ENCODE data around the gene SNX3.
A peak's percentile ranks its signal among the peaks of the same experiment; 100 is the strongest.
"Not testable (repeated sequence)": the region's sequence is repeated elsewhere in the genome, so short reads cannot be mapped to it uniquely, and the experiment has no call there.

SNX3 gene

DNA sequence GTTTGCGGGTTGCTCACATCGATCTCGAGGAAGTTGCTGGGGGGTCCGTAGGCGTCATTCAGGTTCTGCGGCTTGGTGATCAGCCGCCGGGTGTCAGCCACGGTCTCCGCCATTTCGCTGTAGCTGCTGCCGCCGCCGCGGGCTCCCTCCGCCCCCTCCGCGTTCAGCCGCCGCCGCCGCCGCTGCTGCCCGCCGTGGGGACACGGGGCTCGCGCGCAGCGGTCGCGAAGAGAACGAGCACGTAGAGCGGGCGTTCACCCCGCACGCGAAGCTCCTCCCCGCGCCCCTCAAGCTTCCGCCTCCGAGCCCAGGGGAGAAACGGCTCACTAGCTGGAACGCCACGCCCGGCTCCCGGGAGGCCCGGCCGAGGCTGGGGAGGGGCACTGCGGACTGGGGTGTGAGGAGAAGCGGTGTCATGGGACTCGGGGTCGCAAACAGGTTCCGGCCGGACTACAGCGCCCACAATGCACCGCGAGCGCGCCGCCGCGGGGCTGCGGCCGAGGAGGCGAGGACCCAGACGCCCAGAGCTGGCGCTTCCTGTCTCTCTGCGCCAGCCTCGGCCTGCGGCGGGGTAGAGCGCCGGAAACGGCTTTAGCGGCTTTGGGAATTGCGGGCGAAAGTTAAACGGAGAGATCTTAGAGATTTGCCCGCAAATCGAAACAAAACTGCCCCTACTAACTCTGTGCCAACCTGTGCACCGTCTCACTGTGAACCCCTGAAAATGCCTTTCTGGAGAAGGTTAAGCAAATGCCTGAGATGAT lies at the start of gene SNX3:
Gene SNX3 (minus strand): TSS at position 232 of the 761 bp plus-strand sequence. CDS start 119 bp downstream, at position 113.
- peak; percentile 96 for DNase-seq

DNA sequence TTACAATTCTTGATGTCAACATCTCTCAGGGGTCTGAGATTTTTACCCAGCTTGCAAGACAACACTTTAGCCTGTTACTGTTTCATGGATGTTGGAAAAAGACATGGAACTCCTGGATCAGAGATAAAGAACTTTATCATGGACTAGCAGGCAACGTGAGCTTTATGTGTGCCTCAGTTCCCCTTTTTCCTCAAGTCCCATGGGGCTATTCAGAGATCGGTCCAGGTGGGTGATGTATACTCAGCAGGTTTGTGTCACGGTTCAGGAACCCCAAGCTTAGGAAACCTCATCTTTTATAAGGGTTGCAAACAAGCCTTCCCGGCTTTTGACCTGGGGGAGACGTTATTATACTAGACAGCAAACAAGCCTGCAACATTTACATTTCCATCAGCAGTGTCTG lies 49.0 kb upstream of the SNX3 start:
- no peak for DNase-seq

DNA sequence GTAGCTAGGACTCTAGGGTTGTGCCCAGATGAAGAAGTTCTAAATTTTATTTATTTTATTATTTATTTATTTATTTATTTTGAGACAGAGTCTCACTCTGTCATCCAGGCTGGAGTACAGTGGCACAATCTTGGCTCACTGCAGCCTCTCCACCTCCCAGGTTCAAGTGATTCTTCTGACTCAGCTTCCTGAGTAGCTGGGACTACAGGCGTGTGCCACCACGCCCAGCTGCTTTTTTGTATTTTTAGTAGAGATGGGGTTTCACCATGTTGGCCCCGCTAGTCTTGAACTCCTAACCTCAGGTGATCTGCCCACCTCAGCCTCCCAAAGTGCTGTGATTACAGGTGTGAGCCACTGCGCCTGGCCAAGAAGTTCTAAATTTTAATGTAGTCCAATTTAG lies 47.8 kb upstream of the SNX3 start:
- not testable (repeated sequence) for DNase-seq

DNA sequence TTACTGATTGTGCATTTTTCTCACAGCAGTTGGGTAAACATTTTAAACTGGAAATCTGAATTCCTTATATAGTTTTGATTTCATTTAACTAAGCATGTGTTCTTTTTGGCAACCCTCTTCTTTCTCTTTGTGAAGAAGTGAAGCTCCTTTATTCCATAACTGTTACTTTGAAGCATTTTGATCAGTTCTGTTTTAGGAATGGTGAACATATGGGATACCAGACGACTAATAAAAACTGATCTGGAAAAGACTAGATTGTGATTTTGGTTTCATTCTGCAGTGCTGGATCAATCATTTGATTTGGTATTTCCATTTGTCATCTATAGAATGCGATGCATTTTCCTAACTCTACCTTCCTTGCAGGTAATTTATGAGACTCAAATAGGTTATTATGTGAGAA lies 43.8 kb upstream of the SNX3 start:
- no peak for DNase-seq

DNA sequence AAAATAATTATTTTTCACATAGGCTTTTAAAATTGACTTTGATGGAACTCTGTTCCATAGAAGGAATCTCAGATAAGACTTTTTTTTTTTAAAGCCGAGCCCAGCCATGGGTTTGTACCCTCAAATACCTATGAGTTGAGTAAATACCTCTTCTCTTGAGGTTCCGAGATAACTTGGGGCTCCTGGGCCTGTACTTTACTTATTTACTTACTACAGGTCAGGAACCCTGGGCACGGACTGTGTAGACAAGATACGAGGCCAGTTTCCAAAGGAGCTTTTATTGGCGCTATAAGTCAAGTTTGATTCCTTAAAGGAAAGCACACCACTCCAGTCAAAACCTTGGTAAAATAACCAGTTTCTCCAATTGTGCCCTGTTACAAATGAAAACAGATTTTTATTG lies 41.5 kb upstream of the SNX3 start:
- DNase-seq = no peak

DNA sequence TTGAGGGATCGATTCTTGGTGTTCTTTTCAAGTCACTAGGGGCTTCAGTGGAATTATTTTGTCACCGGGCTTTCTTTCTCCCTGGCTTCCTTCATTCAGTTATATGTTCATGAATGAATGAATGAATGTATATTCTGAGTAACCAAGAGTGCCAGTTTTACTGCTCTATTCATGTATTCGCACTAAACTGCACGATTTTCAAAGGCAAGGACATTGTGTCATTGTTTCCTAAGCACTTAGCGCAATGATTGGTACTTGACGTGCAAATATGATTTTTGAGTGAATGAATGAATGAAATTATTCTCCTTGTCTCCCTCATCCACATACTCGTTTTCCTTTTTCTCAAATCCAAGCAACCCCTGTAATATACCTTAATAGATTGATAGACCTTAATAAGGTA lies 34.8 kb upstream of the SNX3 start:
- no peak for DNase-seq

DNA sequence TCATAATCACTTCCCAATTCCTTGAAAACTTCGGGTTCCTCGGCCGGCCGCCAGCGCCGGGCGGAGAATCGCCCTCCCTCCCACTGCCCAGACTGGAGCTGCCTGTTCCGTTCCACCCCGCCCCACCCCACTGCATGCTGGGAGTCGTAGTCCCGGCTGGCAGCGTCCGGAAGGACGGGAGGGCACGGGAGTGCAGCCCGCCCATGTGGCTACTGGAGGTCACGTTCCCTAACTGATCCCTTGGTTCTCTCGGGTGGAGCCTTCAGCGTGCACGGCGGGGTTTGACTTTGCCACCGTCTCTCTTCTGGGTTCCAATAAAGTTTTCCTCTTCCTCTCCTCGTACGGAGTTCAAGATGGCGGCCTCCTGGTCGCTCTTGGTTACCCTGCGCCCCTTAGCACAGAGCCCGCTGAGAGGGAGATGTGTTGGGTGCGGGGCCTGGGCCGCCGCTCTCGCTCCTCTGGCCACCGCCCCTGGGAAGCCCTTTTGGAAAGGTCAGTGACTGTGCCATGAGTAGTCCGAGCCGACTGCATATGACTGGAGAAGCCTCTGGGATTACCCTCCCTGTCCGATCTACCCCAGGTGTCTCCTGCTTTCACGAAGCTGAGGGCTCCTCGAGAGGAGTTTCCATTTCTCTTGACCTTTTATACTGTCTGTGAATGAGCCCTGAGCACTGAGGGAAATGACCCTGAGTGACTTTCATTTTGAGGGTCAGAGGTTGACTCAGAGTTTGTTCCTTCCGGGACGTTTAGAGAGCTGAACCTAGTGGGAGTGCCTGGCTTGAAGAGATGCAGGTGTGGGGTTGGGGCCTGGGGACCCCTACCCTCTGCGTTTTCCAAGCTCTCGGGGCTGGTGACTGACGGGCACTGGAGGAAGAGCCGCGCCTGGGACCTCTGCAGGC lies 34.1 kb upstream of the SNX3 start, which contains the start of gene AFG1L:
Gene AFG1L (plus strand): TSS at position 328 of the 899 bp plus-strand sequence. CDS start 26 bp downstream, at position 354.
- peak; percentile 97 for DNase-seq

DNA sequence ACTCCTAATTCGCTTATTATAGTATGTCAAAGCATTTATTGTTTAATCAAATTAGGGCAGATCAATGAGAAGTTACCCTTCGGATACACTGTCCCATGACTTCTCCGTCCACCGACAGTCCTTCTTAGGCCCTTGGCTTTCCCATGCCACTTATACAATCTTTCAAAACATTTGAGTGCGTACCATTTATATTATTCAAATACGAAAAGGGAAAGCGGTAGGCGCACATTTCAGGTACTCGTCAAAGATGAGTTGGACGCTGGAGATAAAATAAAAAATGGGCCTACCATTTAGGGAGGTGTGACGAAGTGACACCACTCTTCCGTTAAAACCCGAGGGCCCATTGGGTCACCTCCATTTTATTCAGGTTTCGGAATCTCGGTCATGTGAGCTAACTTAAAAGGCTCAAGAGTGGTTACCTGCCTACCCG lies 33.5 kb upstream of the SNX3 start:
- DNase-seq = no peak

DNA sequence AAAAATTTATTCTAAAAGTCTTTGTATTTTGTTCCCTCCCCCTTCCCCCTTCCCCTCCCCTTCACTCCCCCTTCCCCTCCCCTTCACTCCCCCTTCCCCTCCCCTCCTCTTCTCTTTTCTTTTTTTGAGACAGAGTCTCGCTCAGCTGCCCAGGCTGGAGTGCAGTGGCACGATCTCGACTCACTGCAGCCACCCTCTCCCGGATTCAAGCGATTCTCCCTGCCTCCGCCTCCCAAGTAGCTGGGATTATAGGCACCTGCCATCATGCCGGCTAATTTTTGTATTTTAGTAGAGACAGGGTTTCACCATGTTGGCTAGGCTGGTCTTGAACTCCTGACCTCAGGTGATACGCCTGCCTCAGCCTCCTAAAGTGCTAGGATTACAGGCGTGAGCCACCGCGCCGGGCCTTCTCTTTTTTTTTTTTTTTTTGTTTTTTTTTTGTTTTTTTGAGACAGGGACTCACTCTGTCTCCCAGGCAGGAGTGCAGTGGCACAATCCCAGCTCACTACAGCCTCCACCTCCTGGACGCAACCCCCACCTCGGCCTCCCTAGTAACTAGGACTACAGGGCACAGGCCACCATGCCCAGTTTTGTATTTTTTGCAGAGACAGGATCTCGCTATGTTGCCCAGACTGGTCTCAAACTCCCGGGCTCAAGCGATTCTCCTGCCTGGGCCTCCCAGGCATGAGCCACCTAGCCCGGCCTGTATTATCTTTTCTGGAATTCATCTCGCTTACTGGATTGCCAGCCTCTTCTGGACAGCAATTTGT lies 32.9 kb upstream of the SNX3 start:
- DNase-seq = no peak

DNA sequence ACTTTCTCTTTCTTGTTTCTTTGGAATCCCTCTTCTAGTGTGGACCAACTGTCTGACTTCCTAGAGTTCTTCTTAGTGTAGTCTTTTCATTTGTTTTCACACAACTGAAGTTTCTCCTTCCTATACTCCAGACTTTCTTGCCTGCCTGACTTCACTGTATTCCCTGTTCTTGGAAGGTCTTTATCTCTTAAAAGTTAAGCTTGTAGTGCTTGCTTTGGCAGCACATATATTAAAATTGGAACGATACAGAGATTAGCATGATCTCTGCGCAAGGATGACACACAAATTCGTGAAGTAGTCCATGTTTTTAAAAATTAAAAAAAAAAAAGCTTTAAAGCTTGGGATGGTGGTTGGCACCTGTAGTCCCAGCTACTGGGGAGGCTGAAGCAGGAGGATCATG lies 31.7 kb upstream of the SNX3 start:
- not testable (repeated sequence) for DNase-seq

DNA sequence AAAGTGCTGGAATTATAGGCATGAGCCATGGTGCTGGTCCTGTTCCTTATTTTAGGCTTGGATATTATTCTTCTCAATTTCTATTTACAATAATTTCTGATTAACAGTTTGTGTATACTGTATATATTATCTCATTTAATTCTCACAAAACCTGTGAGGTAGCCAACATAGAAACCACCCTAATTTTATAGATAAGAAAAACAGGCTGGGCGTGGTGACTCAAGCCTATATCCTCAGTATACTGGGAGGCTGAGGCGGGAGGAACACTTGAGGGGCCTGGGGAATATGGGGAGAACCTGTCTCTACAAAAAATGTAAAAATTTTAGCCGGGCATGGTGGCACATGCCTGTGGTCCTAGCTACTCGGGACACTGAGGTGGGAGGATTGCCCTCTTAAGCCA lies 30.3 kb upstream of the SNX3 start:
- DNase-seq = no peak

DNA sequence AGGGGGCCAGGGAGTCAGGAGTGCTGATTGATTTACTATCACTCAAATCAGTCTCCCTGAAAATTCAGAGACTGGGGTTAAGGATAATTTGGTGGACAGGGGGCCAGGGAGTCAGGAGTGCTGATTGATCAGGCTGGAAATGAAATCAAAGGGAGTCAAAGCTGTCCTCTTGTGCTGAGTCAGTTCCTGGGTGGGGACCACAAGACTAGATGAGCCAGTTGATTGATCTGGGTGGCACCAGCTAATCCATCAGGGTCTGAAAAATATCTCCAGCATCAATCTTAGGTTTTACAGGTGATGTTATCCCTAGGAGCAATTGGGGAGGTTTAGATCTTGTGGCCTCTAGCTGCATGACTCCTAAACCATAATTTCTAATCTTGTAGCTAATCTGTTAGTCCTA lies 27.9 kb upstream of the SNX3 start:
- DNase-seq = peak; percentile 17

DNA sequence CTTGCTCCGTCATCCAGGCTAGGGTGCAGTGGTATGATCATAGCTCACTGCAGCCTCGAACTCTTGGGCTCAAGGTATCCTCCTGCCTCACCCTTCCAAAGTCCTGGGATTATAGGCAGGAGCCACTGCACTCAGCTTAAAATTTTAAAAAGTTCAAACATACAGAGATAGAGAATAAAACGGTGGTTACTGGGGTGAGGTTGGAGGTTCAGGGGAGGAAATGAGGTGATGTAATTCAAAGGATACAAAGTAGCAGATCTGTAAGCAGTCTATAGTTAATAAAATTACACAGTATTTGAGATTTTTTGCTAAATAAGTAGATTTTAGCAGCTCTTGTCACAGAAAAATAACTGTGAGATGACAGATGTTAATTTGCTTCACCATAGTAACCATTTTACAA lies 26.5 kb upstream of the SNX3 start:
- DNase-seq = peak; percentile 17

DNA sequence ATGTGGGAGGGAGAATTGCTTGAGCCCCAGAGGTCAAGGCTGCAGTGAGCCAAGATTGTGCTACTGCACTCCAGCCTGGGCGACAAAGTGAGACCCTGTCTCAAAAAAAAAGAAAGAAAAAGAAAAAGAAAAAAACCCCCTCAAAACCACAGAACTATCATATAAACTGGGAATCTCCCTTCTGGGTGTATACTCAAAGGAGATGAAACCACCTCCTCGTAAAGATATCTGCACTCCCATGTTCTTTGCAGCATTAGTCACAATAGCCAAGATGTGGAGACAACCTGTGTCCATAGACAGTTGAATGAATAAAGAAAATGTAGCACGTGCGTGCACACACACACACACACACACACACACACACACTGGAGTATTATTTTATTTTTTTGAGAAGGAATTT lies 25.5 kb upstream of the SNX3 start:
- DNase-seq = peak; percentile 17

DNA sequence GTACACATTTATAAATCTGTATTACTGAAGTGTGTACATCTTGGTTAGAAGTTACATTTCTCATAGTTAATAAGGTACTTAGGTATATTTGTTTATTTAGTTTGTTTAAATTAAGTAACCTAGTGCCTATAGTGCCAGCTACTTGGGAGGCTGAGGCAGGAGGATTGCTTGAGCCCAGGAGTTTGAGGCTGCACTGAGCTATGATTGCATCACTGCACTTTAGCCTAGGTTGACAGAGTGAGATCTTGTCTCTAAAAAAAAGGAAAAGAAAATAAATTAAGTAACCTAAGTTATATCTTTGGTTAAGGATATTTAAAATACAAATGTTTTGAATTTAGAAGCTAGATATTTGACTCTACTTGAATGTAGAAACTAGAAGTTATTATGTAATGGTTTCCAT lies 24.5 kb upstream of the SNX3 start:
- DNase-seq = no peak

DNA sequence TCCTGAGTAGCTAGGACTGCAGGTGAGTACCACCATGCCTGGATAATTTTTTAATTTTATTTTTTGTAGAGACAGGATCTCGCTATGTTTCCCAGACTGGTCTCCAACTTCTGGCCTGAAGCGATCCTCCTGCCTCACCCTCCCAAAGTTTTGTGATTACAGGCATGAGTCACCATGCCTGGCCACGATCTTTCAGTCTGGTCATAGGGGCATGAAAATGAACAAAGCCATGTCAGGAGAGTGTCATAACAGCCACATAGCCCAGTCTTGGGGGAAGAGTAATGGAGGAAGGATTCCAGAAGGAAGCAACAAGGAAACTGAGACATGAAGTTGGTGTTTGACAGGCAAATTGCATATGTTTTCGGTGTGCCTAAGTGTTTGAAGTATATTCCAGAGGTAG lies 17.0 kb upstream of the SNX3 start:
- DNase-seq = no peak

DNA sequence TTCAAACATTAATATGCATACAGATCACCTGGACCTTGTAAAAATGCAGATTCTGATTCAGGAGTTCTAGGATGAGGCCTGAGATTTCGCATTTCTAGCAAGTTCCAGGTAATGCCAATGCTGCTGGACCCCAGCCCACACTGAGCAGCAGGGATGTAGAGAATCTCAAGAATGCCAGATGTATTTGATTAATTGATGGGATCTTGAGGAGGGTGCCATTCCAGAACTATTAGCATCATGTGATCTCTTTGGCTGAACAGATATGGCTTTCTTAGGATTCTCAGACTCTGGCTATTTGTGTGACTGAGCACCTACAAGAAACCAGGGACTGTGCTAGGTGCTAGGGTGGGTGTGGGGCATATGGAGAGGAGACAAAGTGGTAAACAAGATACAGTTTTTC lies 16.5 kb upstream of the SNX3 start:
- DNase-seq = no peak

DNA sequence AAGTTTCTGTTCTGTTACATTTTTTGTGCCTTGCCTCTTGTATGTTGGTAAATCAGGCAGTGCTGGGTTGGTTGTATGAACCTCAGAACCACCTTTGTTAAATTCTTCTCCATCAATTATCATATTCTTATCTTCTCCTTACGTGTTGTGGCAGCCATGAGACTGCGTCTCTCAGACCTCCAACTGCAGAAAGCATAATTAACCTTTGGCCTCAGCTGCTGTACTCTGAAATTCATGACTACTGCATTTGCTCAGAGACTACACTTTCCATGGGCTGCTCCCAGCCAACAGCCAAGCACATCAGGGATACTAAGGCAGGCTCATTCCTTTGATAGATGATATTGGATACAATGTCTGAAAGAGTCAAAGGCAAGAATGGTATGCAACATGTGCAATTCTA lies 15.1 kb upstream of the SNX3 start:
- no peak for DNase-seq

DNA sequence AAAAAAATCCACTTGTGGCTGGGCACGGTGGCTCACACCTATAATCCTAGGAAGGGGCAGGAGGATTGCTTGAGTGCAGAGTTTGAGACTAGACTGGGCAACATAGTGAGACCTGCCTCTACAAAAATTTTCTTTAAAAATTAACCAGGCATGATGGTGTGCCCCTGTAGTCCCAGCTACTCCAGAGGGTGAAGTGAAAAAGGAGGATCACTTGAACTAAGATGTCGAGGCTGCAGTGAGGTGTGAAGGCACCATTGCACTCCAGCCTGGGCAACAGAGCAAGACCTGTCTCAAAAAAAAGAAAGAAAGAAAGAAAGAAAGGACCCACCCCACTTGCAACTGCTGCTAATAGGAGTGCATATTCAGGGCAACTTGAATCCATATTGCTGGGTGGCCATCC lies 13.7 kb upstream of the SNX3 start:
- DNase-seq = no peak

DNA sequence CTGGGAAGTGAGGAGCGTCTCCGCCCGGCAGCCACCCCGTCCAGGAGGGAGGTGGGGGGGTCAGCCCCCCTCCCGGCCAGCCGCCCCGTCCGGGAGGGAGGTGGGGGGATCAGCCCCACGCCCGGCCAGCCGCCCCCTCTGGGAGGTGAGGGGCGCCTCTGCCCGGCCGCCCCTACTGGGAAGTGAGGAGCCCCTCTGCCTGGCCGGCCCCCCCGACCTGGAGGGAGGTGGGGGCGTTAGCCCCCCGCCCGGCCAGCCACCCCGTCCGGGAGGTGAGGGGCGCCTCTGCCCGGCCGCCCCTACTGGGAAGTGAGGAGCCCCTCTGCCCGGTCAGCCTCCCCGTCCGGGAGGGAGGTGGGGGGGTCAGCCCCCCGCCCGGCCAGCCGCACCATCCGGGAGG lies 9.1 kb upstream of the SNX3 start:
- DNase-seq = not testable (repeated sequence)

DNA sequence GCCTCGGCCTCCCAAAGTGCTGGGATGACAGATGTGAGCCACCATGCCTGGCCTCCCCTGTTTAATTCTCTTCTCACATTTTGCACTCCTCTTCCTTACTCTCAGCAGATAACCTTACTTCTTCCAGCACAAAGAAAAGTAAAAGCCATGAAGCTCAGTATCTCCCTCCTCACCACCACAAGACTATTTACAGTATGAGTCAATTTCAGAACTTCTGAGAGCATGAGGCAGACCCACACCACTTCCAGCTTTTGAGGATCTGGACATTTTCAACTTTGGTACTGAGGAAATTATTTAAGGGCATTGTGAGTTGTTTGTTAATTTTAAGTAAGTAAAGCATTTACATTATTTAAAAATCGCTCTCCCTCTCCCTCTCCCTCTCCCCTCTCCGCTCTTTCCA lies 8.0 kb upstream of the SNX3 start:
- DNase-seq = no peak

DNA sequence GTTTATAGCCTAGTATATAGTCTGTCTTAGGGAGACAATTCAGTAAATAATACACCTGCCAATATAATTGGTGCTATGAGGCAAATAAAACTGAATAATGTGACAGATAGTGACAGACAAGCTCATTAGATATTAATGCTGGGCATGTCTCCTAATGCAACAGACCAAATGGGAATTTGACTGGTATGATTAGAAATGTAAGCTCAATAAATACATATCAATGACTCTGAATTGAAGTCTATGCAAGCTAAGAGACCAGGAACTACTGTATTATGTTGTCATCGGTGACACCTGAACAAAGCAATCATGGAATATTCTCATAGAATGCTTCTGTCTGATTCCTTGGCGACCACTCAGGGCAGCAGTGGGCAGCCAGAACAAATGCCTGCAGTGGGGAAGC lies 2.5 kb upstream of the SNX3 start:
- no peak for DNase-seq

DNA sequence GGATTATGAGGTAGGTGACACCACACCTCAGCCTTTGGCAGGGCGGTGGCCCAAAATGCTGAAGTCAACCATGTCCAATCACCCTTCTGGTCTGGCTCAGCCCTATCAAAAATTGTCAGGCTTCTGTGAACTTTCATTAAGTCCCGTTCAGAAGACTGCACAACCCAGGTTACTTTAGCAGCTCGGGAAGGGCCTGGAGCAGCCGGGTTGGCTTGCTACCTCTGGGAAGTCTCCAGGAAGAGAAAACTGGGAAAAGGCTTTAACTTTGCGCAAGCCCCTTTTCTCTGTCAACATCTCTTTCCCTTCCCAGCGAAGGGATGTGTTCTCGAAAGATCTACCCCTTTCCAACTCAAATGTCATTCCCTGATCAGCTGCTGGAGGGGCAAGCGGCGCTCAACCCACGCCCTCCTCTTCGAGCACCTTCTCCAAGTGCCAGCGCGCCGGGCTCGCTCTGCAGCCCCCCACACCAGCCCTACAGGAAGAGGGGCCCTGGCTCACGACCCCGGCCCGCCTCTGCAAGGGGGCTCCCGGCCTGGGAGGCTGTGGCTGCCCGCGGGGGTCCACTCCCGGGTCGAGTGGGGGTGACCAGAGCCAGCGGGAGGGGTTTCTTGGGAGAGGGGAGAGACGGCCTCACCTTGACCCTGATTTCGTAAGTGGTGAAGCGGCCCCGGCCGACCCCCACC lies 573 bp downstream of the SNX3 start:
- peak; percentile 60 for DNase-seq

Data from activated CD8-positive, alpha-beta memory T cell treated with anti-CD3 and anti-CD28 coated beads for 24 hours (primary cell).